HCT116 (cell line): ENCODE results near the gene NOS1. TPM values are rescaled to one million over a fixed set of nuclear protein-coding genes. Genes with fewer than 3 reads are reported as not detected.

Source experiments
- ATAC-seq: fragments of 200-7000 bp; cut with Tn5 transposase; 2 replicates; pipeline ENCODE4 v1.9.1; 2020; ENCODE audit warnings: mild to moderate bottlenecking, moderate library complexity
- BruUV-seq: library from RNA; stranded (reverse); fragments of 400-500 nt; replicated peaks from 2 replicates; lab custom pipeline; 2021; lab: Mats Ljungman, UMichigan
- CTCF ChIA-PET: fragments of 300-600 bp; sonication (Branson Sonifier 250); formaldehyde crosslinking; loops from one replicate; lab custom pipeline; 2021; ENCODE audit warnings: antibody characterized with exemption; lab: Charles Lee
- POLR2A ChIA-PET: fragments of 300-600, 350-600 bp; sonication (Branson Sonifier 250); formaldehyde crosslinking; loops from one replicate; lab custom pipeline; 2021; ENCODE audit warnings: antibody characterized with exemption; lab: Charles Lee
- RAD21 ChIA-PET, 2 experiments: fragments of 300-600 bp; sonication (Branson Sonifier 250); formaldehyde crosslinking; loops; one replicate each; lab custom pipeline; 2023; ENCODE audit warnings: low total read pairs in 2 of 2; ENCODE audit not compliant: uncharacterized antibody in 2 of 2, unreplicated experiment in 2 of 2, low non-redundant PET in 1 of 2; lab: Charles Lee
- DNase-seq: peaks from one replicate; pipeline ENCODE4 v3.0.0-alpha.2; 2010; ENCODE audit warnings: low read depth, low spot score
- H2AFZ ChIP-seq: fragments of 200-600 bp; shearing (Covaris generic), sonication (generic); 2 replicates; pipeline ENCODE4 v1.6.1; 2017; ENCODE audit warnings: low read depth, mixed run types, mixed read lengths, antibody characterized with exemption, low read length; ENCODE audit not compliant: poor library complexity, severe bottlenecking
- H3K27ac ChIP-seq: 2 replicates; pipeline ENCODE4 v1.5.1; 2012; ENCODE audit warnings: low read depth, low read length
- H3K27me3 ChIP-seq: fragments of 200-600 bp; sonication (generic); 2 replicates; pipeline ENCODE4 v1.6.1; 2016; ENCODE audit warnings: mixed run types, low read length, mixed read lengths; ENCODE audit not compliant: insufficient read depth
- H3K36me3 ChIP-seq, 2 experiments: fragments of 200-500 bp in 1 of 2; fragments of 200-600 bp in 1 of 2; sonication (Bioruptor generic) in 1 of 2; sonication (generic) in 1 of 2; 2 replicates each; pipeline versions ENCODE4 v1.5.1 to v1.6.1; 2014 to 2016; ENCODE audit warnings: low read length in 2 of 2, inconsistent platforms in 1 of 2, mixed read lengths in 1 of 2, mixed run types in 1 of 2; ENCODE audit not compliant: insufficient read depth in 2 of 2, control insufficient read depth in 1 of 2
- H3K4me1 ChIP-seq, 2 experiments: fragments of 200-600 bp in 1 of 2; sonication (generic) in 1 of 2; 2 replicates each; pipeline versions ENCODE4 v1.5.1 to v1.6.1; 2012 to 2017; ENCODE audit warnings: low read length in 2 of 2, inconsistent platforms in 1 of 2, mild to moderate bottlenecking in 1 of 2, mixed read lengths in 1 of 2, mixed run types in 1 of 2, moderate library complexity in 1 of 2; ENCODE audit not compliant: insufficient read depth in 2 of 2, control insufficient read depth in 1 of 2
- H3K4me2 ChIP-seq: fragments of 200-600 bp; sonication (generic); 2 replicates; pipeline ENCODE4 v1.6.1; 2017; ENCODE audit warnings: mixed run types, low read length, mixed read lengths
- H3K4me3 ChIP-seq, 2 experiments: fragments of 200-600 bp in 1 of 2; sonication (generic) in 1 of 2; replicated peaks in 1 of 2; 2 replicates each; pipeline ENCODE4 v1.5.1; 2011 to 2016; ENCODE audit warnings: low read length in 2 of 2, control low read depth in 1 of 2, low read depth in 1 of 2, mild to moderate bottlenecking in 1 of 2, mixed read lengths in 1 of 2, mixed run types in 1 of 2
- H3K79me2 ChIP-seq: fragments of 200-600 bp; sonication (generic); 2 replicates; pipeline ENCODE4 v1.6.1; 2017; ENCODE audit warnings: mild to moderate bottlenecking, mixed run types, low read length, moderate library complexity, mixed read lengths; ENCODE audit not compliant: insufficient read depth
- H3K9ac ChIP-seq: fragments of 200-600 bp; sonication (generic); 2 replicates; pipeline ENCODE4 v1.6.1; 2016; ENCODE audit warnings: low read length, mixed read lengths
- H3K9me2 ChIP-seq: fragments of 200-600 bp; sonication (generic), shearing (Covaris generic); 2 replicates; pipeline ENCODE4 v1.6.1; 2017; ENCODE audit warnings: mixed run types, mild to moderate bottlenecking, moderate library complexity; ENCODE audit not compliant: insufficient read depth
- H3K9me3 ChIP-seq, 2 experiments: fragments of 200-500 bp in 1 of 2; fragments of 200-600 bp in 1 of 2; sonication (Bioruptor generic) in 1 of 2; sonication (generic) in 1 of 2; 2 replicates each; pipeline ENCODE4 v1.6.1; 2014 to 2017; ENCODE audit warnings: low read length in 2 of 2, mixed read lengths in 2 of 2, inconsistent platforms in 1 of 2, low read depth in 1 of 2, mild to moderate bottlenecking in 1 of 2, mixed run types in 1 of 2, moderate library complexity in 1 of 2; ENCODE audit not compliant: control insufficient read depth in 1 of 2, insufficient read depth in 1 of 2
- H4K20me1 ChIP-seq: fragments of 200-600 bp; sonication (generic), shearing (Covaris generic); 2 replicates; pipeline ENCODE4 v1.6.1; 2017; ENCODE audit warnings: mixed run types, mild to moderate bottlenecking, moderate library complexity; ENCODE audit not compliant: insufficient read depth
- ATF3 ChIP-seq: IDR thresholded peaks from 2 replicates; pipeline ENCODE4 v1.6.1; 2012
- CEBPB ChIP-seq: IDR thresholded peaks from 2 replicates; pipeline ENCODE4 v1.6.1; 2012; ENCODE audit warnings: low read depth
- CTCF ChIP-seq, 3 experiments: fragments of 200-600 bp in 1 of 3; sonication (generic) in 1 of 3; IDR thresholded peaks in 2 of 3; conservative IDR thresholded peaks in 1 of 3; 2 replicates each; pipeline ENCODE4 v1.5.1; 2012 to 2017; ENCODE audit warnings: low read depth in 2 of 3, low read length in 2 of 3, antibody characterized with exemption in 1 of 3, borderline replicate concordance in 1 of 3, control low read depth in 1 of 3, mild to moderate bottlenecking in 1 of 3, mixed read lengths in 1 of 3, mixed run types in 1 of 3, moderate library complexity in 1 of 3; ENCODE audit not compliant: insufficient read depth in 1 of 3
- EGR1 ChIP-seq: IDR thresholded peaks from 2 replicates; pipeline ENCODE4 v1.6.1; 2012; ENCODE audit warnings: low read depth
- ELF1 ChIP-seq: IDR thresholded peaks from 2 replicates; pipeline ENCODE4 v1.6.1; 2012; ENCODE audit warnings: low read depth, borderline replicate concordance
- EZH2 ChIP-seq: fragments of 200-600 bp; sonication (generic); IDR thresholded peaks from 2 replicates; pipeline ENCODE4 v1.6.1; 2017; ENCODE audit warnings: antibody characterized with exemption, mixed run types
- EZH2phosphoT487 ChIP-seq: fragments of 200-600 bp; IDR thresholded peaks from 2 replicates; pipeline ENCODE4 v1.6.1; 2018; ENCODE audit warnings: antibody characterized with exemption, borderline replicate concordance
- FOSL1 ChIP-seq: IDR thresholded peaks from 2 replicates; pipeline ENCODE4 v1.6.1; 2012; ENCODE audit warnings: low read depth
- JUND ChIP-seq: IDR thresholded peaks from 2 replicates; pipeline ENCODE4 v1.6.1; 2012
- MAX ChIP-seq: IDR thresholded peaks from 2 replicates; pipeline ENCODE4 v1.6.1; 2012
- POLR2A ChIP-seq: IDR thresholded peaks from 2 replicates; pipeline ENCODE4 v1.7.0; 2011; ENCODE audit warnings: borderline replicate concordance; ENCODE audit not compliant: insufficient read depth, insufficient read length; ENCODE audit errors: extremely low read depth
- RAD21 ChIP-seq: IDR thresholded peaks from 2 replicates; pipeline ENCODE4 v1.6.1; 2012; ENCODE audit warnings: low read depth, mild to moderate bottlenecking
- REST ChIP-seq: IDR thresholded peaks from 2 replicates; pipeline ENCODE4 v1.6.1; 2012; ENCODE audit warnings: low read depth
- SIN3A ChIP-seq: IDR thresholded peaks from 2 replicates; pipeline ENCODE4 v1.6.1; 2012; ENCODE audit warnings: low read depth
- SRF ChIP-seq: IDR thresholded peaks from 2 replicates; pipeline ENCODE4 v1.6.1; 2012; ENCODE audit warnings: low read depth
- TCF7L2 ChIP-seq: IDR thresholded peaks from 2 replicates; pipeline ENCODE4 v1.7.0; 2011; ENCODE audit warnings: borderline replicate concordance, inconsistent platforms; ENCODE audit not compliant: insufficient read depth, insufficient read length; ENCODE audit errors: extremely low read depth
- YY1 ChIP-seq: IDR thresholded peaks from 2 replicates; pipeline ENCODE4 v1.6.1; 2011; ENCODE audit warnings: low read length, low read depth, moderate library complexity, mild to moderate bottlenecking; ENCODE audit not compliant: insufficient replicate concordance; ENCODE audit errors: extremely low read depth
- ZFX ChIP-seq: fragments of 450-650 bp; IDR thresholded peaks from 2 replicates; pipeline ENCODE4 v1.6.1; 2017
- ZNF274 ChIP-seq: fragments of 200-500 bp; sonication (Bioruptor generic); IDR thresholded peaks from 2 replicates; pipeline ENCODE4 v1.6.1; 2014; ENCODE audit warnings: mild to moderate bottlenecking, low read depth, low read length, inconsistent platforms
- intact Hi-C: fragments of 100-400 bp; cut with micrococcal nuclease; formaldehyde crosslinking; loops from 2 replicates; pipeline ENCODE4 v1.10.0; 2022
- total RNA-seq: library from RNA; stranded (reverse); gene quantifications from one replicate; pipeline ENCODE4 v1.2.1, GENCODE V29; 2021; ENCODE audit not compliant: unreplicated experiment

The NOS1 gene
- total RNA-seq, 1 experiment from 2014 or later: 0.22 TPM

GRCh38 chr12:117393656-117394055, 32.2 kb upstream of the NOS1 start:
- BruUV-seq: no TSS peak
- POLR2A ChIA-PET: no interaction called here
- RAD21 ChIA-PET: no interaction called here
- no peaks in the 10 kb centered on the region for H4K20me1 ChIP-seq
- intact Hi-C loops: no loop called here
- H3K9me2 ChIP-seq: no peaks in the 10 kb centered on the region; the same call in 1 of the 2 replicates
- no peaks in the 10 kb centered on the region for H3K79me2 ChIP-seq
- 0 out of 2 replicates have a peak, but pooled peaks cover 5% of the 10 kb centered on the region for H3K27me3 ChIP-seq
- H3K9me3 ChIP-seq: 0 out of 4 replicates have a peak, but pooled peaks cover 0 to 3% of the 10 kb centered on the region in 2 experiments
- DNase-seq: no peak
- no peak overlapping the region for H3K4me3 ChIP-seq
- CTCF ChIA-PET: interaction anchor here (1.0 kb wide), 1 partner anchor 26 kb away, joined by 4 read pairs; no protein-coding TSS in a partner anchor
- no peak overlapping the region for H2AFZ ChIP-seq
- H3K27ac ChIP-seq: no peak overlapping the region
- no peak overlapping the region for H3K4me2 ChIP-seq
- ATAC-seq: no peak
- no peak for TF ChIP-seq CTCF (IDR thresholded peaks at IDR 0.05 in 2 of 3, conservative IDR thresholded peaks at IDR 0.05 in 1 of 3; ENCODE audit: borderline replicate concordance in 1 of 3, insufficient read depth in 1 of 3, low read depth in 2 of 3, low read length in 2 of 3)
- no peak for TF ChIP-seq RAD21
- no peak for TF ChIP-seq ZNF274
- TF ChIP-seq CEBPB: no peak
- no peak for TF ChIP-seq JUND
- no peak for TF ChIP-seq ZFX
- TF ChIP-seq ELF1: no peak
- TF ChIP-seq FOSL1: no peak
- no peak for TF ChIP-seq ATF3
- TF ChIP-seq SIN3A: no peak
- TF ChIP-seq EGR1: no peak
- no peak for TF ChIP-seq EZH2
- no peak for TF ChIP-seq POLR2A
- TF ChIP-seq YY1: no peak
- no peak for TF ChIP-seq SRF
- TF ChIP-seq TCF7L2: no peak
- TF ChIP-seq REST: no peak
- no peak for TF ChIP-seq MAX
- TF ChIP-seq EZH2phosphoT487: no peak
- H3K4me1 ChIP-seq: no peaks in the 10 kb centered on the region
- no peaks in the 10 kb centered on the region for H3K36me3 ChIP-seq
- H3K9ac ChIP-seq: no peak overlapping the region
